Heart right ventricle (tissue), 16 donors: Measurements from ENCODE around the gene CYB5R2. TPM values are rescaled to one million over a fixed set of nuclear protein-coding genes. Genes with fewer than 3 reads are reported as not detected.

Experiments used
- ATAC-seq, 8 donors: fragments of 200-7000 bp; cut with Tn5 transposase; one replicate each; pipeline ENCODE4 v1.9.1; 2020; ENCODE audit warnings: mild to moderate bottlenecking in 8 of 8, moderate library complexity in 8 of 8, moderate number of reproducible peaks in 1 of 8
- DNase-seq, 2 donors: peaks; one replicate each; pipeline ENCODE4 v3.0.0-alpha.2; 2020
- H3K27ac ChIP-seq, 10 donors: fragments of 200-600 bp; sonication (generic) in 2 of 10; one replicate each; pipeline versions ENCODE4 v1.5.0 to v1.8.0; 2020 to 2022; ENCODE audit warnings: mild to moderate bottlenecking in 3 of 10
- H3K27me3 ChIP-seq, 7 donors: fragments of 200-600 bp; one replicate each; pipeline ENCODE4 v1.8.0; 2021 to 2022; ENCODE audit warnings: mild to moderate bottlenecking in 2 of 7
- H3K36me3 ChIP-seq, 9 donors: fragments of 200-600 bp; sonication (generic) in 1 of 9; one replicate each; pipeline versions ENCODE4 v1.5.0 to v1.8.0; 2020 to 2022; ENCODE audit warnings: mild to moderate bottlenecking in 2 of 9
- H3K4me1 ChIP-seq, 9 donors: fragments of 200-600 bp; sonication (generic) in 1 of 9; one replicate each; pipeline versions ENCODE4 v1.5.0 to v1.8.0; 2020 to 2022; ENCODE audit warnings: mild to moderate bottlenecking in 4 of 9
- H3K4me3 ChIP-seq, 10 donors: fragments of 200-600 bp; sonication (generic) in 2 of 10; one replicate each; pipeline versions ENCODE4 v1.5.0 to v1.8.0; 2020 to 2022; ENCODE audit warnings: mild to moderate bottlenecking in 7 of 10, moderate library complexity in 2 of 10
- H3K9me3 ChIP-seq, 11 donors: fragments of 200-600 bp in 10 of 11; sonication (generic) in 2 of 11; one replicate each; pipeline versions ENCODE4 v1.5.0 to v1.8.0; 2013 to 2022; ENCODE audit warnings: mild to moderate bottlenecking in 2 of 11, control low read depth in 1 of 11, moderate library complexity in 1 of 11
- CTCF ChIP-seq, 9 donors: fragments of 200-600 bp; sonication (generic) in 2 of 9; IDR thresholded peaks; one replicate each; pipeline versions ENCODE4 v1.5.0 to v1.8.0; 2021 to 2022; ENCODE audit warnings: antibody characterized with exemption in 9 of 9, mild to moderate bottlenecking in 5 of 9, moderate library complexity in 1 of 9
- WGBS, 2 donors: extraction: QIAGEN DNeasy Blood & Tissue Kit; methylation state at CpG; one replicate each; pipeline ENCODE4 v1.1.7; 2013; ENCODE audit warnings: inconsistent platforms in 1 of 2; 5-methylcytosine and 5-hydroxymethylcytosine counted together
- intact Hi-C, 10 donors: fragments of 100-400 bp; cut with DNase I; formaldehyde crosslinking; loops; one replicate each; pipeline versions ENCODE4 v1.11.1 to v1.14.2; 2022
- polyA plus RNA-seq, 2 donors: library from polyadenylated mRNA; stranded (reverse); fragments of 200-250 nt; gene quantifications; one replicate each; pipeline ENCODE4 v1.2.3, GENCODE V29; 2013
- total RNA-seq, 10 donors: library from RNA; stranded (reverse); fragmentation: NEBNext Ultra II Directional in 3 of 10; extraction: Animal tissue kit (Norgen Biotek cat#: 25700) in 3 of 10; gene quantifications; one replicate each; pipeline versions ENCODE4 v1.2.1 to v1.2.4, GENCODE V29; 2021 to 2023
- donor health status: Arrhythmogenic right ventricular cardiomyopathy.
- donor health status: ischemic (EF 13 %, LVEDD 7.1; RV severe dilation, severe dysfunction).
- donor health status: healthy with polysubstance abuse.
- donor health status: DM: no; HTN: yes; CAD: no.
- donor health status: DM: no; HTN: no; CAD: no.
- donor health status: ischemic (EF 25% LVEDD 6.9; RV normal size, moderate dysfunction).
- donor health status: ischemic (EF 25% LVEDD 5.7; RV mildly dilated, moderate dysfunction).
- donor health status: healthy.
- donor health status: DM: yes; HTN: yes; CAD: no.
- donor health status: Ischemic cardiomyopathy.
- donor health status: ischemic (EF 35%, LVEDD 5.7; RV mildly dilated, moderate dysfunction).
- donor health status: nonischemic (EF 11% LVEDD 7.7; RV severe dilation, severe dysfunction).
- donor health status: DM: yes; HTN: yes; CAD: no.
- donor health status: PGD.
- donor health status: ischemic (EF 29% LVEDD 5.4; RV normal size, mild dysfunction).
- donor health status: nonischemic (EF 23%, LVEDD 6.1; RV moderate dilation, normal function).

CYB5R2 gene
- total and polyA plus RNA-seq, 12 donors, result 0.36 to 2.8 (median 1.2) TPM

- Histone ChIP-seq H3K9me3 (no peaks in the 10 kb centered on the region), H3K4me1 (no peaks in the 10 kb centered on the region), H3K27ac (no peak overlapping the region), H3K27me3 (no peaks in the 10 kb centered on the region), H3K4me3 (no peak overlapping the region), H3K36me3 (peaks cover 0 to 91% (median 36%) of the 10 kb centered on the region in 9 donors)
- TF ChIP-seq CTCF (IDR thresholded peaks at IDR 0.05), result no peak
- no peak for DNase-seq
- 89 to 93% methylated on average over 2 of the region's 2 CpGs for WGBS, 2 donors
- intact Hi-C loops, result no loop called here
- no peak for ATAC-seq
Measured at GRCh38 chr11:7646866-7647265, 26.4 kb downstream of the CYB5R2 start.

- Histone ChIP-seq H3K4me3 (no peak overlapping the region), H3K9me3 (no peaks in the 10 kb centered on the region), H3K27ac (no peak overlapping the region), H3K27me3 (no peaks in the 10 kb centered on the region), H3K36me3 (peaks cover 0 to 91% (median 32%) of the 10 kb centered on the region in 9 donors), H3K4me1 (no peaks in the 10 kb centered on the region)
- 93 to 94% methylated on average over 3 of the region's 3 CpGs for WGBS, 2 donors
- TF ChIP-seq CTCF (IDR thresholded peaks at IDR 0.05), result no peak
- DNase-seq (no peak), ATAC-seq (no peak)
- intact Hi-C loops, result no loop called here
Measured at GRCh38 chr11:7645206-7645605, 28.1 kb downstream of the CYB5R2 start.

- H3K4me1 ChIP-seq, result peaks cover 0 to 17% (median 9%) of the 10 kb centered on the region in 9 donors
- intact Hi-C loops, result no loop called here
- no peaks in the 10 kb centered on the region for H3K27me3 ChIP-seq
- H3K9me3 ChIP-seq, result no peaks in the 10 kb centered on the region
- no peak for ATAC-seq
- no peak for TF ChIP-seq CTCF (IDR thresholded peaks at IDR 0.05)
- no peak overlapping the region for H3K4me3 ChIP-seq
- no peak for DNase-seq
- no peak overlapping the region for H3K27ac ChIP-seq
- peaks cover 0 to 76% (median 17%) of the 10 kb centered on the region in 9 donors for H3K36me3 ChIP-seq
- WGBS, 2 donors, result 84 to 87% methylated on average over 4 of the region's 4 CpGs
Measured at GRCh38 chr11:7643314-7643713, 30.0 kb downstream of the CYB5R2 start.

GRCh38 chr11:7642747-7643146 lies 30.6 kb downstream of the CYB5R2 start:
- TF ChIP-seq CTCF (IDR thresholded peaks at IDR 0.05), result no peak
- DNase-seq (no peak), ATAC-seq (no peak)
- peaks cover 0 to 75% (median 17%) of the 10 kb centered on the region in 9 donors for H3K36me3 ChIP-seq
- WGBS, 2 donors, result 61 to 83% methylated on average over 4 of the region's 4 CpGs
- H3K27ac ChIP-seq, result no peak overlapping the region
- H3K4me1 ChIP-seq, result peaks cover 0 to 22% (median 9%) of the 10 kb centered on the region in 9 donors
- no peak overlapping the region for H3K4me3 ChIP-seq
- no peaks in the 10 kb centered on the region for H3K9me3 ChIP-seq
- intact Hi-C loops, result no loop called here
- no peaks in the 10 kb centered on the region for H3K27me3 ChIP-seq
